ENCODE results near the gene PAQR6. TPM values are rescaled to one million over a fixed set of nuclear protein-coding genes. Genes with fewer than 3 reads are reported as not detected.

The PAQR6 gene
- total and polyA plus RNA-seq, 4 donors = 42.6 to 206 (median 117) TPM

- no peaks in the 10 kb centered on the region for H3K9me3 ChIP-seq (ENCODE audit: control insufficient read depth, insufficient read depth, low read length)
- H3K4me3 ChIP-seq (ENCODE audit: low read depth, low read length) = peak overlapping the region; percentile 81
- peaks cover 42% of the 10 kb centered on the region for H3K36me3 ChIP-seq (ENCODE audit: control insufficient read depth, insufficient read depth, low read length)
- H3K4me1 ChIP-seq (ENCODE audit: control insufficient read depth, insufficient read depth, low read length) = peaks cover 12% of the 10 kb centered on the region
- peak overlapping the region; percentile 98 for H3K27ac ChIP-seq (ENCODE audit: low read depth, low read length)
- no peaks in the 10 kb centered on the region for H3K27me3 ChIP-seq (ENCODE audit: control insufficient read depth, insufficient read depth, low read length)
- 100% methylated on average over 1 of the region's 9 CpGs for WGBS (ENCODE audit: insufficient coverage)
- DNase-seq (ENCODE audit: low read depth in 4 of 6, low spot score in 6 of 6) = no peak
These were observed 35.7 kb downstream of the PAQR6 start for GRCh38 chr1:156212130-156212529.

GRCh38 chr1:156211243-156211642 is 36.6 kb downstream of the PAQR6 start:
- Histone ChIP-seq H3K4me1 (ENCODE audit: control insufficient read depth, insufficient read depth, low read length) (peaks cover 12% of the 10 kb centered on the region), H3K27me3 (ENCODE audit: control insufficient read depth, insufficient read depth, low read length) (no peaks in the 10 kb centered on the region), H3K9me3 (ENCODE audit: control insufficient read depth, insufficient read depth, low read length) (no peaks in the 10 kb centered on the region), H3K27ac (ENCODE audit: low read depth, low read length) (no peak overlapping the region), H3K36me3 (ENCODE audit: control insufficient read depth, insufficient read depth, low read length) (peaks cover 44% of the 10 kb centered on the region), H3K4me3 (ENCODE audit: low read depth, low read length) (no peak overlapping the region)
- no peak for DNase-seq (ENCODE audit: low read depth in 4 of 6, low spot score in 6 of 6)
- WGBS (ENCODE audit: insufficient coverage) = 100% methylated on average over 1 of the region's 3 CpGs

- WGBS (ENCODE audit: insufficient coverage) = 92% methylated on average over 2 of the region's 3 CpGs
- Histone ChIP-seq H3K4me3 (ENCODE audit: low read depth, low read length) (no peak overlapping the region), H3K27me3 (ENCODE audit: control insufficient read depth, insufficient read depth, low read length) (no peaks in the 10 kb centered on the region), H3K4me1 (ENCODE audit: control insufficient read depth, insufficient read depth, low read length) (no peaks in the 10 kb centered on the region), H3K27ac (ENCODE audit: low read depth, low read length) (no peak overlapping the region), H3K9me3 (ENCODE audit: control insufficient read depth, insufficient read depth, low read length) (no peaks in the 10 kb centered on the region), H3K36me3 (ENCODE audit: control insufficient read depth, insufficient read depth, low read length) (peaks cover 47% of the 10 kb centered on the region)
- no peak for DNase-seq (ENCODE audit: low read depth in 4 of 6, low spot score in 6 of 6)
These were observed 43.2 kb downstream of the PAQR6 start for GRCh38 chr1:156204686-156205085.

GRCh38 chr1:156203331-156203730 is 44.5 kb downstream of the PAQR6 start:
- Histone ChIP-seq H3K27ac (ENCODE audit: low read depth, low read length) (no peak overlapping the region), H3K27me3 (ENCODE audit: control insufficient read depth, insufficient read depth, low read length) (no peaks in the 10 kb centered on the region), H3K9me3 (ENCODE audit: control insufficient read depth, insufficient read depth, low read length) (no peaks in the 10 kb centered on the region), H3K36me3 (ENCODE audit: control insufficient read depth, insufficient read depth, low read length) (peaks cover 45% of the 10 kb centered on the region), H3K4me1 (ENCODE audit: control insufficient read depth, insufficient read depth, low read length) (no peaks in the 10 kb centered on the region), H3K4me3 (ENCODE audit: low read depth, low read length) (no peak overlapping the region)
- no peak for DNase-seq (ENCODE audit: low read depth in 4 of 6, low spot score in 6 of 6)

GRCh38 chr1:156200044-156200443 is 47.8 kb downstream of the PAQR6 start:
- Histone ChIP-seq H3K4me3 (ENCODE audit: low read depth, low read length) (no peak overlapping the region), H3K27me3 (ENCODE audit: control insufficient read depth, insufficient read depth, low read length) (no peaks in the 10 kb centered on the region), H3K9me3 (ENCODE audit: control insufficient read depth, insufficient read depth, low read length) (no peaks in the 10 kb centered on the region), H3K36me3 (ENCODE audit: control insufficient read depth, insufficient read depth, low read length) (peaks cover 45% of the 10 kb centered on the region), H3K27ac (ENCODE audit: low read depth, low read length) (no peak overlapping the region), H3K4me1 (ENCODE audit: control insufficient read depth, insufficient read depth, low read length) (peaks cover 7% of the 10 kb centered on the region)
- 97% methylated on average over 8 of the region's 8 CpGs for WGBS (ENCODE audit: insufficient coverage)
- DNase-seq (ENCODE audit: low read depth in 4 of 6, low spot score in 6 of 6) = no peak

GRCh38 chr1:156198831-156199349 is 49.0 kb downstream of the PAQR6 start:
- Histone ChIP-seq H3K27ac (ENCODE audit: low read depth, low read length) (no peak overlapping the region), H3K36me3 (ENCODE audit: control insufficient read depth, insufficient read depth, low read length) (peaks cover 43% of the 10 kb centered on the region)
- WGBS (ENCODE audit: insufficient coverage) = 85% methylated on average over 4 of the region's 5 CpGs

GRCh38 chr1:156196445-156196844 is 51.4 kb downstream of the PAQR6 start:
- Histone ChIP-seq H3K4me3 (ENCODE audit: low read depth, low read length) (no peak overlapping the region), H3K27ac (ENCODE audit: low read depth, low read length) (no peak overlapping the region), H3K9me3 (ENCODE audit: control insufficient read depth, insufficient read depth, low read length) (no peaks in the 10 kb centered on the region), H3K36me3 (ENCODE audit: control insufficient read depth, insufficient read depth, low read length) (peaks cover 38% of the 10 kb centered on the region), H3K27me3 (ENCODE audit: control insufficient read depth, insufficient read depth, low read length) (no peaks in the 10 kb centered on the region), H3K4me1 (ENCODE audit: control insufficient read depth, insufficient read depth, low read length) (peaks cover 25% of the 10 kb centered on the region)
- no peak for DNase-seq (ENCODE audit: low read depth in 4 of 6, low spot score in 6 of 6)
- 79% methylated on average over 2 of the region's 2 CpGs for WGBS (ENCODE audit: insufficient coverage)

More at GRCh38 chr1:156198831-156199349, 49.0 kb downstream of the PAQR6 start:
- peaks cover 15% of the 10 kb centered on the region for H3K4me1 ChIP-seq (ENCODE audit: control insufficient read depth, insufficient read depth, low read length)
- no peak overlapping the region for H3K4me3 ChIP-seq (ENCODE audit: low read depth, low read length)
- DNase-seq (ENCODE audit: low read depth in 4 of 6, low spot score in 6 of 6) = no peak
- H3K27me3 ChIP-seq (ENCODE audit: control insufficient read depth, insufficient read depth, low read length) = no peaks in the 10 kb centered on the region
- H3K9me3 ChIP-seq (ENCODE audit: control insufficient read depth, insufficient read depth, low read length) = no peaks in the 10 kb centered on the region

- peaks cover 34% of the 10 kb centered on the region for H3K36me3 ChIP-seq (ENCODE audit: control insufficient read depth, insufficient read depth, low read length)
- no peak overlapping the region for H3K4me3 ChIP-seq (ENCODE audit: low read depth, low read length)
- H3K27ac ChIP-seq (ENCODE audit: low read depth, low read length) = no peak overlapping the region
- DNase-seq (ENCODE audit: low read depth in 4 of 6, low spot score in 6 of 6) = no peak
- no peaks in the 10 kb centered on the region for H3K9me3 ChIP-seq (ENCODE audit: control insufficient read depth, insufficient read depth, low read length)
- 75% methylated on average over 4 of the region's 4 CpGs for WGBS (ENCODE audit: insufficient coverage)
- no peaks in the 10 kb centered on the region for H3K27me3 ChIP-seq (ENCODE audit: control insufficient read depth, insufficient read depth, low read length)
- peaks cover 25% of the 10 kb centered on the region for H3K4me1 ChIP-seq (ENCODE audit: control insufficient read depth, insufficient read depth, low read length)
These were observed 52.0 kb downstream of the PAQR6 start for GRCh38 chr1:156195853-156196252.

GRCh38 chr1:156194300-156194652 is 53.6 kb downstream of the PAQR6 start:
- H3K4me3 ChIP-seq (ENCODE audit: low read depth, low read length) = peak overlapping the region; percentile 98
- no peaks in the 10 kb centered on the region for H3K27me3 ChIP-seq (ENCODE audit: control insufficient read depth, insufficient read depth, low read length)
- WGBS (ENCODE audit: insufficient coverage) = 13% methylated on average over 14 of the region's 14 CpGs
- peak overlapping the region; percentile 90 for H3K27ac ChIP-seq (ENCODE audit: low read depth, low read length)
- H3K36me3 ChIP-seq (ENCODE audit: control insufficient read depth, insufficient read depth, low read length) = peaks cover 18% of the 10 kb centered on the region
- H3K9me3 ChIP-seq (ENCODE audit: control insufficient read depth, insufficient read depth, low read length) = no peaks in the 10 kb centered on the region
- H3K4me1 ChIP-seq (ENCODE audit: control insufficient read depth, insufficient read depth, low read length) = peaks cover 25% of the 10 kb centered on the region
- peak in 1 of 6 donors; percentile 59 for DNase-seq (ENCODE audit: low read depth in 4 of 6, low spot score in 6 of 6)

GRCh38 chr1:156193488-156194299 is 54.2 kb downstream of the PAQR6 start, which contains the start of gene SLC25A44:
TSS of gene SLC25A44 (plus strand) at chr1:156194104. CDS start at chr1:156199848, 5,744 bp downstream.
- Histone ChIP-seq H3K4me1 (ENCODE audit: control insufficient read depth, insufficient read depth, low read length) (peaks cover 25% of the 10 kb centered on the region), H3K36me3 (ENCODE audit: control insufficient read depth, insufficient read depth, low read length) (peaks cover 17% of the 10 kb centered on the region), H3K27me3 (ENCODE audit: control insufficient read depth, insufficient read depth, low read length) (no peaks in the 10 kb centered on the region), H3K9me3 (ENCODE audit: control insufficient read depth, insufficient read depth, low read length) (no peaks in the 10 kb centered on the region), H3K27ac (ENCODE audit: low read depth, low read length) (peak within 1 kb of the TSS; percentile 90), H3K4me3 (ENCODE audit: low read depth, low read length) (peak within 1 kb of the TSS; percentile 98)
- peak; percentile 98 to 100 (median 99) for DNase-seq (ENCODE audit: low read depth in 4 of 6, low spot score in 6 of 6)
- WGBS (ENCODE audit: insufficient coverage) = under 1% methylated on average over 52 of the region's 59 CpGs

Data from spinal cord (tissue), 10 donors.